ENCODE measurements around the gene SGIP1. TPM values are rescaled to one million over a fixed set of nuclear protein-coding genes. Genes with fewer than 3 reads are reported as not detected.

SGIP1 gene
- total and polyA plus RNA-seq, 2 of the 8 experiments (the other 6 are each of a cell fraction or from before 2014, with no cell fraction given), result 1.4 to 2.1 TPM

GRCh38 chr1:66761221-66761620 is 227.3 kb downstream of the SGIP1 start (continued):
- TF ChIP-seq CHD7 (IDR thresholded peaks at IDR 0.05; ENCODE audit: insufficient replicate concordance, low read length) (no peak), JUN (IDR thresholded peaks at IDR 0.05; ENCODE audit: low read depth, low read length) (no peak), KDM4A (IDR thresholded peaks at IDR 0.05; ENCODE audit: low read depth, low read length, severe bottlenecking) (no peak), BACH1 (IDR thresholded peaks at IDR 0.05; ENCODE audit: low read length) (no peak), CTCF (IDR thresholded peaks at IDR 0.05; ENCODE audit: control extremely low read depth in 1 of 3, insufficient read depth in 1 of 3, low read depth in 1 of 3, low read length in 3 of 3) (no peak), ATF2 (IDR thresholded peaks at IDR 0.05; ENCODE audit: low read length) (no peak), FOSL1 (IDR thresholded peaks at IDR 0.05; ENCODE audit: insufficient read depth, low read depth, low read length) (no peak)
